PC-9 (cell line): ENCODE results near the gene TIMP3. TPM values are rescaled to one million over a fixed set of nuclear protein-coding genes. Genes with fewer than 3 reads are reported as not detected.

Source experiments
- BruUV-seq: library from RNA; stranded (reverse); fragments of 400-500 nt; replicated peaks from 2 replicates; lab custom pipeline; 2021; lab: Mats Ljungman, UMichigan
- CTCF ChIA-PET: fragments of 300-600 bp; sonication (Branson Sonifier 250); formaldehyde crosslinking; loops from one replicate; lab custom pipeline; 2022; ENCODE audit warnings: antibody characterized with exemption; lab: Charles Lee
- POLR2A ChIA-PET: fragments of 300-600 bp; sonication (Branson Sonifier 250); formaldehyde crosslinking; loops from one replicate; lab custom pipeline; 2022; ENCODE audit warnings: antibody characterized with exemption; ENCODE audit not compliant: unreplicated experiment; lab: Charles Lee
- DNase-seq, 2 experiments: peaks; one replicate each; pipeline versions ENCODE4 v3.0.0 to v3.0.0-alpha.2; 2015 to 2022; ENCODE audit warnings: mixed read lengths in 1 of 2
- H2AFZ ChIP-seq: fragments of 200-600 bp; sonication (generic); 2 replicates; pipeline ENCODE4 v1.8.1; 2017; ENCODE audit warnings: antibody characterized with exemption
- H3F3A ChIP-seq: fragments of 200-600 bp; sonication (generic); 2 replicates; pipeline ENCODE4 v1.8.1; 2017; ENCODE audit warnings: antibody characterized with exemption, mild to moderate bottlenecking, low read depth; ENCODE audit not compliant: insufficient read depth
- H3K27ac ChIP-seq: fragments of 200-600 bp; sonication (generic); 2 replicates; pipeline ENCODE4 v1.6.1; 2016; ENCODE audit warnings: mixed run types
- H3K27me3 ChIP-seq: fragments of 200-600 bp; sonication (generic); 2 replicates; pipeline ENCODE4 v1.6.1; 2016; ENCODE audit warnings: low read depth, mixed run types; ENCODE audit not compliant: insufficient read depth
- H3K36me3 ChIP-seq: fragments of 200-600 bp; sonication (generic); 2 replicates; pipeline ENCODE4 v1.6.1; 2016; ENCODE audit warnings: low read depth, mixed run types
- H3K4me1 ChIP-seq: fragments of 200-600 bp; sonication (generic); replicated peaks from 2 replicates; pipeline ENCODE4 v1.6.1; 2016; ENCODE audit warnings: mixed run types; ENCODE audit not compliant: insufficient read depth
- H3K4me2 ChIP-seq: fragments of 200-600 bp; sonication (generic); 2 replicates; pipeline ENCODE4 v1.6.1; 2017; ENCODE audit warnings: mixed run types
- H3K4me3 ChIP-seq: fragments of 200-600 bp; sonication (generic); 2 replicates; pipeline ENCODE4 v1.6.1; 2016; ENCODE audit warnings: mixed run types
- H3K79me2 ChIP-seq: fragments of 200-600 bp; sonication (generic); 2 replicates; pipeline ENCODE4 v1.6.1; 2017; ENCODE audit warnings: low read depth, mixed run types
- H3K9me2 ChIP-seq: fragments of 200-600 bp; sonication (generic); 2 replicates; pipeline ENCODE4 v1.8.1; 2017; ENCODE audit warnings: mild to moderate bottlenecking; ENCODE audit not compliant: insufficient read depth
- H3K9me3 ChIP-seq: fragments of 200-600 bp; sonication (generic); 2 replicates; pipeline ENCODE4 v1.8.1; 2016; ENCODE audit warnings: low read depth; ENCODE audit not compliant: insufficient read depth
- H4K20me1 ChIP-seq: fragments of 200-600 bp; sonication (generic); 2 replicates; pipeline ENCODE4 v1.8.1; 2017; ENCODE audit not compliant: insufficient read depth
- EZH2 ChIP-seq: fragments of 200-600 bp; sonication (generic); IDR thresholded peaks from 2 replicates; pipeline ENCODE4 v1.8.0; 2017; ENCODE audit warnings: antibody characterized with exemption, low read depth
- intact Hi-C: fragments of 100-400 bp; cut with micrococcal nuclease; formaldehyde crosslinking; loops from one replicate; pipeline ENCODE4 v1.10.0; 2022; ENCODE audit not compliant: unreplicated experiment
- total RNA-seq: library from RNA; stranded (reverse); gene quantifications from 2 replicates; pipeline ENCODE4 v1.2.3, GENCODE V29; 2021
- TF ChIP-seq, protein P1 (sequence below): fragments of 200-600 bp; sonication (generic); conservative IDR thresholded peaks from 2 replicates; pipeline ENCODE4 v1.6.1; 2017; ENCODE audit warnings: mixed run types, antibody characterized with exemption, mild to moderate bottlenecking, moderate library complexity

TIMP3 gene
- total RNA-seq, 1 experiment from 2014 or later = 79.8 TPM

DNA sequence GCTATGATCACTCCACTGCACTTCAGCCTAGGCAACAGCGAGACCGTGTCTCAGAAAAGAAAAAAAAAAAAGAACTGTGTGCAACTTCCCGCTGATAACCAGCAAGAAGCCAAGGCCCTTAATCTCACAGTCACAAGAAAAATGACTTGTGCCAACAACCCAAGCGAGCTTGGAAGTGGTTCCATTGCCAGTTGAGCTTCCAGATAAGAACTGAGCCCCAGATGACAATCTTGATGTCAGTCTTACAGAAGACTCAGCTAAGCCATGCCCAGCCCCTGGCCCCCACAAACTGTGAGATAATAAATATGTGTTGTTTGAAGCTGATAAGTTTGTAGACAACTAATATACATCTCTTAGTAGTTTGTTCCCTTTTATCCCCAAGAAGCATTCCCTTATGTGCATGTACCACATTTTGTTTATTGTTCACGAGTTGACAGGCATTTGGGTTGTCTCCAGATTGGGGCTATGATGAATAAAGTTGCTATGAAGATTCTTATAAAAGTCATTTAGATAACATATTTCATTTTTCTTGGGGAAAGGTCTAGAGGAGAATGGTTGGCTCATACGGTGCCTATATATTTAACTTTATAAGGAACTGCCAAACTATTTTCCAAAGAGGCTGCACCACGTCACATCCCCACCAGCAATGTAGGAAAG is 85.9 kb downstream of the TIMP3 start:
- no peak overlapping the region for H3K4me3 ChIP-seq
- TF ChIP-seq, protein P1, sequence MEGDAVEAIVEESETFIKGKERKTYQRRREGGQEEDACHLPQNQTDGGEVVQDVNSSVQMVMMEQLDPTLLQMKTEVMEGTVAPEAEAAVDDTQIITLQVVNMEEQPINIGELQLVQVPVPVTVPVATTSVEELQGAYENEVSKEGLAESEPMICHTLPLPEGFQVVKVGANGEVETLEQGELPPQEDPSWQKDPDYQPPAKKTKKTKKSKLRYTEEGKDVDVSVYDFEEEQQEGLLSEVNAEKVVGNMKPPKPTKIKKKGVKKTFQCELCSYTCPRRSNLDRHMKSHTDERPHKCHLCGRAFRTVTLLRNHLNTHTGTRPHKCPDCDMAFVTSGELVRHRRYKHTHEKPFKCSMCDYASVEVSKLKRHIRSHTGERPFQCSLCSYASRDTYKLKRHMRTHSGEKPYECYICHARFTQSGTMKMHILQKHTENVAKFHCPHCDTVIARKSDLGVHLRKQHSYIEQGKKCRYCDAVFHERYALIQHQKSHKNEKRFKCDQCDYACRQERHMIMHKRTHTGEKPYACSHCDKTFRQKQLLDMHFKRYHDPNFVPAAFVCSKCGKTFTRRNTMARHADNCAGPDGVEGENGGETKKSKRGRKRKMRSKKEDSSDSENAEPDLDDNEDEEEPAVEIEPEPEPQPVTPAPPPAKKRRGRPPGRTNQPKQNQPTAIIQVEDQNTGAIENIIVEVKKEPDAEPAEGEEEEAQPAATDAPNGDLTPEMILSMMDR = no peak
- TF ChIP-seq EZH2 = no peak
- H3K9me3 ChIP-seq = no peaks in the 10 kb centered on the region
- H3K36me3 ChIP-seq = no peaks in the 10 kb centered on the region
- H2AFZ ChIP-seq = no peak overlapping the region
- no peaks in the 10 kb centered on the region for H3K4me1 ChIP-seq
- no peaks in the 10 kb centered on the region for H3K9me2 ChIP-seq
- POLR2A ChIA-PET = no interaction called here
- H3K79me2 ChIP-seq = no peaks in the 10 kb centered on the region
- CTCF ChIA-PET = interaction anchor here (0.7 kb wide), 1 partner anchor 131 kb away, joined by 4 read pairs; no protein-coding TSS in a partner anchor
- no peak overlapping the region for H3K4me2 ChIP-seq
- H3F3A ChIP-seq = no peaks in the 10 kb centered on the region
- H4K20me1 ChIP-seq = no peaks in the 10 kb centered on the region
- DNase-seq = no peak
- no TSS peak for BruUV-seq
- intact Hi-C loops = no loop called here
- H3K27ac ChIP-seq = no peak overlapping the region
- H3K27me3 ChIP-seq = peaks cover 8% of the 10 kb centered on the region

DNA sequence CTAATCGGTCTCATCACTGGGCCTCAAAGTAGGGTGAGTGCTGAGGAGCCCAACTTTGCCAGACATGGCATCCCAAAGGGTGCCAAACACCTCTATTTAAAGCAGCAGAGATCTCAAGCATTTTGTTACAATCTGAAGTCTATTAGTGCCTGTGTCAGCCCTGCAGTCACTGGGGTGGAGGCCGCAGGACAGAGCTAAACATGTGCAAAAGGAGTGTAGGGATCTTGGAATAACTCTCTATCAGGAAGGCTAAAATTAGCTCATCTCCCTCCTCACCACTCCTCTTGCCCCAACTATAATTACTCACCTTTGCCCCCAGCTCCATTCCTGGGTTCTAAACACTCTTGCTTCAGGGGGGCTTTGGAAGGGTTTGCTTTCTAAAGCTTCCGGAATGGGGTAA is 87.5 kb downstream of the TIMP3 start:
- TF ChIP-seq, protein P1 = no peak
- no peak for TF ChIP-seq EZH2
- Histone ChIP-seq H3K27me3 (peaks cover 8% of the 10 kb centered on the region), H3K4me3 (no peak overlapping the region), H2AFZ (no peak overlapping the region), H3F3A (no peaks in the 10 kb centered on the region), H3K4me2 (no peak overlapping the region), H3K27ac (no peak overlapping the region), H3K9me2 (no peaks in the 10 kb centered on the region), H4K20me1 (no peaks in the 10 kb centered on the region), H3K79me2 (no peaks in the 10 kb centered on the region), H3K4me1 (no peaks in the 10 kb centered on the region), H3K9me3 (no peaks in the 10 kb centered on the region), H3K36me3 (no peaks in the 10 kb centered on the region)
- no peak for DNase-seq
- ChIA-PET CTCF (no interaction called here), POLR2A (no interaction called here)
- BruUV-seq = no TSS peak
- intact Hi-C loops = no loop called here

DNA sequence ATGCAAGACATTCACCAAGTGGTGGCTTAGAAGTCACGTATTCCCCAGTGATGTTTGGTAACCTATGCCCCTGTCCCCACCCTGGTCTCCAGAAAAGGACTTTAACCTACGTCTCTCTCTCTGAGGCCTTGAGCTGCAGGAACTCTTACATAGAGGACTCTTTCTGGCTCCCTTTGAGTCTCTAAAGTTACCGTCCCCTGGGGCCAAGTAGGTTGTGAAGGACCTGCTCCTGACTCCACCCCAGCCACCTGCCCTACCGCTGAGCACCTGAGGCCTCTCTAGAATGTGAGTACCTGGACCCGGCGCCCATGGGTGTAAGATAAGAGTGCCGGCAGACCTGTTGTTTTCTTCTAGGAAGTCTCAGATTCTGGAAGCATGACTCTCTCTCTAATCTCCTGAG is 95.4 kb downstream of the TIMP3 start:
- no peak overlapping the region for H3K4me2 ChIP-seq
- no peaks in the 10 kb centered on the region for H3K9me2 ChIP-seq
- intact Hi-C loops = no loop called here
- no peaks in the 10 kb centered on the region for H3K4me1 ChIP-seq
- H3F3A ChIP-seq = no peaks in the 10 kb centered on the region
- no peak overlapping the region for H3K27ac ChIP-seq
- no peaks in the 10 kb centered on the region for H4K20me1 ChIP-seq
- no peaks in the 10 kb centered on the region for H3K79me2 ChIP-seq
- BruUV-seq = no TSS peak
- POLR2A ChIA-PET = interaction anchor here (0.6 to 0.7 kb wide), 2 partner anchors 146 to 1225 kb away, joined by 3 to 7 read pairs; no protein-coding TSS in a partner anchor
- CTCF ChIA-PET = no interaction called here
- no peak for DNase-seq
- no peaks in the 10 kb centered on the region for H3K36me3 ChIP-seq
- H3K9me3 ChIP-seq = no peaks in the 10 kb centered on the region
- H2AFZ ChIP-seq = no peak overlapping the region
- H3K27me3 ChIP-seq = peaks cover 4% of the 10 kb centered on the region; the same call in 1 of the 2 replicates
- TF ChIP-seq EZH2 = no peak
- TF ChIP-seq, protein P1 = no peak
- H3K4me3 ChIP-seq = no peak overlapping the region
